CD4-positive, alpha-beta T cell treated with Interferon alpha-2 for 1 hour (primary cell): Measurements from ENCODE around the gene TAOK1.

Experiments used
- DNase-seq, 2 donors: peaks; one replicate each; pipeline ENCODE4 v3.0.0-alpha.2; 2020 to 2022

Gene TAOK1

GRCh38 chr17:29571883-29572681 is 181.9 kb downstream of the TAOK1 start:
- DNase-seq: no peak

GRCh38 chr17:29572691-29573557 is 182.8 kb downstream of the TAOK1 start:
- DNase-seq: peak; percentile 53 to 56

- no peak for DNase-seq
Observed at GRCh38 chr17:29573558-29573869, 183.4 kb downstream of the TAOK1 start.

- DNase-seq: no peak
Observed at GRCh38 chr17:29573871-29574731, 183.9 kb downstream of the TAOK1 start.

GRCh38 chr17:29574732-29575510 is 184.8 kb downstream of the TAOK1 start:
- DNase-seq: no peak

GRCh38 chr17:29575511-29576213 is 185.5 kb downstream of the TAOK1 start:
- DNase-seq: no peak

- DNase-seq: no peak
Observed at GRCh38 chr17:29576214-29577000, 186.2 kb downstream of the TAOK1 start.

- no peak for DNase-seq
Observed at GRCh38 chr17:29577001-29577370, 186.8 kb downstream of the TAOK1 start.

GRCh38 chr17:29577385-29578211 is 187.4 kb downstream of the TAOK1 start:
- no peak for DNase-seq

GRCh38 chr17:29578626-29579485 is 188.7 kb downstream of the TAOK1 start:
- no peak for DNase-seq

GRCh38 chr17:29579866-29580771 is 190.0 kb downstream of the TAOK1 start:
- DNase-seq: peak; percentile 90 to 92

- no peak for DNase-seq
Observed at GRCh38 chr17:29581583-29582253, 191.6 kb downstream of the TAOK1 start.

- no peak for DNase-seq
Observed at GRCh38 chr17:29582254-29582765, 192.1 kb downstream of the TAOK1 start.

- DNase-seq: no peak
Observed at GRCh38 chr17:29582772-29583171, 192.6 kb downstream of the TAOK1 start.

GRCh38 chr17:29583324-29584248 is 193.4 kb downstream of the TAOK1 start:
- no peak for DNase-seq
